Vagina (tissue), 2 donors: Measurements from ENCODE around the gene ARHGEF12. TPM values are rescaled to one million over a fixed set of nuclear protein-coding genes. Genes with fewer than 3 reads are reported as not detected.

ENCODE experiments used
- DNase-seq, 2 donors: peaks; one replicate each; pipeline ENCODE4 v3.0.0-alpha.2; 2017; ENCODE audit errors: extremely low spot score in 2 of 2
- H3K27ac ChIP-seq: fragments of 200-600 bp; sonication (generic); one replicate; pipeline ENCODE4 v1.5.1; 2019
- H3K27me3 ChIP-seq: fragments of 200-600 bp; sonication (generic); one replicate; pipeline ENCODE4 v1.5.1; 2019
- H3K36me3 ChIP-seq, 2 donors: fragments of 200-600 bp; sonication (generic); one replicate each; pipeline ENCODE4 v1.5.1; 2017 to 2019
- H3K4me1 ChIP-seq: fragments of 200-600 bp; sonication (generic); one replicate; pipeline ENCODE4 v1.5.1; 2019
- H3K4me3 ChIP-seq, 2 donors: fragments of 200-600 bp; sonication (generic); 1 replicate in 1 of 2; 2 replicates in 1 of 2; pipeline ENCODE4 v1.5.1; 2016 to 2019
- H3K9me3 ChIP-seq: fragments of 200-600 bp; sonication (generic); one replicate; pipeline ENCODE4 v1.5.1; 2019
- CTCF ChIP-seq, 3 experiments: fragments of 450-650 bp in 2 of 3; fragments of 200-600 bp in 1 of 3; sonication (generic) in 1 of 3; IDR thresholded peaks; one replicate each; pipeline ENCODE4 v1.5.1; 2017 to 2019; ENCODE audit warnings: antibody characterized with exemption in 3 of 3, mild to moderate bottlenecking in 2 of 3, moderate library complexity in 2 of 3
- POLR2A ChIP-seq, 2 donors: fragments of 450-650 bp; IDR thresholded peaks; one replicate each; pipeline ENCODE4 v1.6.1; 2017; ENCODE audit warnings: antibody characterized with exemption in 2 of 2, mild to moderate bottlenecking in 2 of 2, moderate library complexity in 2 of 2
- POLR2AphosphoS5 ChIP-seq, 2 donors: sonication (generic); formaldehyde crosslinking; IDR thresholded peaks; one replicate each; pipeline ENCODE4 v1.9.0; 2017; ENCODE audit warnings: antibody characterized with exemption in 2 of 2, mild to moderate bottlenecking in 2 of 2, low read depth in 1 of 2; ENCODE audit not compliant: insufficient read depth in 1 of 2
- intact Hi-C: fragments of 100-400 bp; cut with DNase I; formaldehyde crosslinking; loops from one replicate; pipeline ENCODE4 v1.15.1; 2023
- total RNA-seq: library from RNA; depleted of rRNA; stranded (reverse); fragments of >200 nt; gene quantifications from one replicate; pipeline ENCODE4 v1.2.3, GENCODE V29; 2016

ARHGEF12 gene
- total RNA-seq, 1 donor from 2014 or later, result 106 TPM

GRCh38 chr11:120526241-120526640, 190.0 kb downstream of the ARHGEF12 start:
- H3K27ac ChIP-seq, result no peak overlapping the region
- no peak for DNase-seq
- H3K4me1 ChIP-seq, result peaks cover 5% of the 10 kb centered on the region
- no peaks in the 10 kb centered on the region for H3K9me3 ChIP-seq
- intact Hi-C loops, result no loop called here
- H3K36me3 ChIP-seq, result no peaks in the 10 kb centered on the region
- TF ChIP-seq POLR2AphosphoS5 (IDR thresholded peaks at IDR 0.05; ENCODE audit: insufficient read depth in 1 of 2, low read depth in 1 of 2) (no peak), CTCF (IDR thresholded peaks at IDR 0.05) (no peak), POLR2A (IDR thresholded peaks at IDR 0.05) (no peak)
- H3K4me3 ChIP-seq, result no peak overlapping the region
- H3K27me3 ChIP-seq, result no peaks in the 10 kb centered on the region

GRCh38 chr11:120527111-120527761, 191.0 kb downstream of the ARHGEF12 start:
- H3K4me3 ChIP-seq, result no peak overlapping the region
- H3K36me3 ChIP-seq, result no peaks in the 10 kb centered on the region
- H3K4me1 ChIP-seq, result peaks cover 5% of the 10 kb centered on the region
- intact Hi-C loops, result no loop called here
- DNase-seq, result no peak
- H3K27me3 ChIP-seq, result no peaks in the 10 kb centered on the region
- TF ChIP-seq POLR2AphosphoS5 (IDR thresholded peaks at IDR 0.05; ENCODE audit: insufficient read depth in 1 of 2, low read depth in 1 of 2) (no peak), CTCF (IDR thresholded peaks at IDR 0.05) (no peak), POLR2A (IDR thresholded peaks at IDR 0.05) (no peak)
- H3K27ac ChIP-seq, result no peak overlapping the region
- H3K9me3 ChIP-seq, result no peaks in the 10 kb centered on the region

GRCh38 chr11:120528749-120529148, 192.5 kb downstream of the ARHGEF12 start:
- Histone ChIP-seq H3K27me3 (no peaks in the 10 kb centered on the region), H3K4me3 (no peak overlapping the region)
- intact Hi-C loops, result no loop called here

GRCh38 chr11:120529214-120529613, 193.0 kb downstream of the ARHGEF12 start:
- no peak for DNase-seq
- Histone ChIP-seq H3K36me3 (no peaks in the 10 kb centered on the region), H3K4me1 (peaks cover 5% of the 10 kb centered on the region), H3K27ac (no peak overlapping the region), H3K9me3 (no peaks in the 10 kb centered on the region), H3K27me3 (no peaks in the 10 kb centered on the region), H3K4me3 (no peak overlapping the region)
- intact Hi-C loops, result no loop called here
- TF ChIP-seq POLR2A (IDR thresholded peaks at IDR 0.05) (no peak), POLR2AphosphoS5 (IDR thresholded peaks at IDR 0.05; ENCODE audit: insufficient read depth in 1 of 2, low read depth in 1 of 2) (no peak), CTCF (IDR thresholded peaks at IDR 0.05) (no peak)

More at GRCh38 chr11:120528749-120529148, 192.5 kb downstream of the ARHGEF12 start:
- Histone ChIP-seq H3K9me3 (no peaks in the 10 kb centered on the region), H3K27ac (no peak overlapping the region), H3K4me1 (peaks cover 5% of the 10 kb centered on the region), H3K36me3 (no peaks in the 10 kb centered on the region)
- no peak for DNase-seq
- TF ChIP-seq POLR2AphosphoS5 (IDR thresholded peaks at IDR 0.05; ENCODE audit: insufficient read depth in 1 of 2, low read depth in 1 of 2), result no peak
- TF ChIP-seq POLR2A (IDR thresholded peaks at IDR 0.05), result no peak
- TF ChIP-seq CTCF (IDR thresholded peaks at IDR 0.05), result no peak

- no peak overlapping the region for H3K27ac ChIP-seq
- no peak overlapping the region for H3K4me3 ChIP-seq
- H3K4me1 ChIP-seq, result peaks cover 5% of the 10 kb centered on the region
- intact Hi-C loops, result no loop called here
- TF ChIP-seq CTCF (IDR thresholded peaks at IDR 0.05), result no peak
- no peak for TF ChIP-seq POLR2AphosphoS5 (IDR thresholded peaks at IDR 0.05; ENCODE audit: insufficient read depth in 1 of 2, low read depth in 1 of 2)
- TF ChIP-seq POLR2A (IDR thresholded peaks at IDR 0.05), result no peak
- H3K9me3 ChIP-seq, result no peaks in the 10 kb centered on the region
- H3K36me3 ChIP-seq, result no peaks in the 10 kb centered on the region
- no peak for DNase-seq
- no peaks in the 10 kb centered on the region for H3K27me3 ChIP-seq
These were observed 193.7 kb downstream of the ARHGEF12 start for GRCh38 chr11:120529911-120530310.
